HFF-Myc (cell line): ENCODE results near the gene KRTAP13-4.

Experiments used
- DNase-seq: peaks from one replicate; pipeline ENCODE4 v3.0.0-alpha.2; 2011; ENCODE audit warnings: low read depth; ENCODE audit errors: extremely low read depth
- H3K4me3 ChIP-seq: replicated peaks from 2 replicates; pipeline ENCODE4 v1.5.1; 2011; ENCODE audit warnings: low read depth, mild to moderate bottlenecking, control low read depth, low read length
- CTCF ChIP-seq: IDR thresholded peaks from 2 replicates; pipeline ENCODE4 v1.5.1; 2012; ENCODE audit warnings: mild to moderate bottlenecking, low read depth, low read length, control low read depth; ENCODE audit errors: missing control alignments

Gene KRTAP13-4

GRCh38 chr21:30480145-30480544, 50.1 kb downstream of the KRTAP13-4 start, which contains the start of gene KRTAP19-1:
Gene KRTAP19-1, minus strand, starts transcription at chr21:30480367. Its CDS starts 50 bp downstream, at chr21:30480317.
- H3K4me3 ChIP-seq = no peak within 1 kb of the TSS
- no peak for TF ChIP-seq CTCF
- no peak for DNase-seq
